ENCODE data around the gene CPEB4. TPM values are rescaled to one million over a fixed set of nuclear protein-coding genes. Genes with fewer than 3 reads are reported as not detected.

Gene CPEB4
- total RNA-seq, 1 donor from 2014 or later: 32.4 TPM

- H3K4me3 ChIP-seq (ENCODE audit: low read length in 3 of 3): peak overlapping the region in 1 of 3 donors; percentile 38
- peak overlapping the region; percentile 98 for H3K27ac ChIP-seq (ENCODE audit: low read depth, low read length)
- H3K9me3 ChIP-seq (ENCODE audit: control insufficient read depth in 3 of 3, low read length in 3 of 3): no peaks in the 10 kb centered on the region
- peaks cover 0 to 2% (median 0%) of the 10 kb centered on the region in 3 donors for H3K36me3 ChIP-seq (ENCODE audit: control insufficient read depth in 3 of 3, insufficient read depth in 3 of 3, low read length in 3 of 3)
- no peaks in the 10 kb centered on the region for H3K27me3 ChIP-seq (ENCODE audit: control insufficient read depth in 3 of 3, insufficient read depth in 3 of 3, low read length in 3 of 3)
- H3K9ac ChIP-seq (ENCODE audit: low read depth in 1 of 3, low read length in 3 of 3): peak overlapping the region in 1 of 3 donors; percentile 51
- H3K4me1 ChIP-seq (ENCODE audit: control insufficient read depth in 3 of 3, insufficient read depth in 3 of 3, low read length in 3 of 3): peaks cover 49 to 55% (median 54%) of the 10 kb centered on the region in 3 donors
These were observed 32.9 kb downstream of the CPEB4 start for GRCh38 chr5:173920866-173921555.

- no peak overlapping the region for H3K9ac ChIP-seq (ENCODE audit: low read depth in 1 of 3, low read length in 3 of 3)
These were observed 34.4 kb downstream of the CPEB4 start for GRCh38 chr5:173922527-173922926.

GRCh38 chr5:173923218-173924095 is 35.3 kb downstream of the CPEB4 start:
- Histone ChIP-seq H3K9ac (ENCODE audit: low read depth in 1 of 3, low read length in 3 of 3) (peak overlapping the region; percentile 18 to 69 (median 45)), H3K4me1 (ENCODE audit: control insufficient read depth in 3 of 3, insufficient read depth in 3 of 3, low read length in 3 of 3) (peaks cover 49 to 64% (median 60%) of the 10 kb centered on the region in 3 donors), H3K27me3 (ENCODE audit: control insufficient read depth in 3 of 3, insufficient read depth in 3 of 3, low read length in 3 of 3) (no peaks in the 10 kb centered on the region), H3K9me3 (ENCODE audit: control insufficient read depth in 3 of 3, low read length in 3 of 3) (no peaks in the 10 kb centered on the region), H3K4me3 (ENCODE audit: low read length in 3 of 3) (peak overlapping the region in 1 of 3 donors; percentile 59), H3K36me3 (ENCODE audit: control insufficient read depth in 3 of 3, insufficient read depth in 3 of 3, low read length in 3 of 3) (peaks cover 0 to 2% (median 0%) of the 10 kb centered on the region in 3 donors), H3K27ac (ENCODE audit: low read depth, low read length) (peak overlapping the region; percentile 98)

More at GRCh38 chr5:173922527-173922926, 34.4 kb downstream of the CPEB4 start:
- no peaks in the 10 kb centered on the region for H3K27me3 ChIP-seq (ENCODE audit: control insufficient read depth in 3 of 3, insufficient read depth in 3 of 3, low read length in 3 of 3)
- H3K4me3 ChIP-seq (ENCODE audit: low read length in 3 of 3): no peak overlapping the region
- H3K9me3 ChIP-seq (ENCODE audit: control insufficient read depth in 3 of 3, low read length in 3 of 3): no peaks in the 10 kb centered on the region
- H3K36me3 ChIP-seq (ENCODE audit: control insufficient read depth in 3 of 3, insufficient read depth in 3 of 3, low read length in 3 of 3): peaks cover 0 to 2% (median 0%) of the 10 kb centered on the region in 3 donors
- H3K4me1 ChIP-seq (ENCODE audit: control insufficient read depth in 3 of 3, insufficient read depth in 3 of 3, low read length in 3 of 3): peaks cover 49 to 58% (median 57%) of the 10 kb centered on the region in 3 donors
- peak overlapping the region; percentile 98 for H3K27ac ChIP-seq (ENCODE audit: low read depth, low read length)

GRCh38 chr5:173924899-173925298 is 36.8 kb downstream of the CPEB4 start:
- Histone ChIP-seq H3K9ac (ENCODE audit: low read depth in 1 of 3, low read length in 3 of 3) (no peak overlapping the region), H3K36me3 (ENCODE audit: control insufficient read depth in 3 of 3, insufficient read depth in 3 of 3, low read length in 3 of 3) (peaks cover 0 to 2% (median 0%) of the 10 kb centered on the region in 3 donors), H3K9me3 (ENCODE audit: control insufficient read depth in 3 of 3, low read length in 3 of 3) (no peaks in the 10 kb centered on the region), H3K4me1 (ENCODE audit: control insufficient read depth in 3 of 3, insufficient read depth in 3 of 3, low read length in 3 of 3) (peaks cover 51 to 67% (median 54%) of the 10 kb centered on the region in 3 donors), H3K27ac (ENCODE audit: low read depth, low read length) (peak overlapping the region; percentile 98), H3K27me3 (ENCODE audit: control insufficient read depth in 3 of 3, insufficient read depth in 3 of 3, low read length in 3 of 3) (no peaks in the 10 kb centered on the region), H3K4me3 (ENCODE audit: low read length in 3 of 3) (no peak overlapping the region)

GRCh38 chr5:173925449-173926071 is 37.4 kb downstream of the CPEB4 start:
- peaks cover 0 to 2% (median 0%) of the 10 kb centered on the region in 3 donors for H3K36me3 ChIP-seq (ENCODE audit: control insufficient read depth in 3 of 3, insufficient read depth in 3 of 3, low read length in 3 of 3)
- H3K9me3 ChIP-seq (ENCODE audit: control insufficient read depth in 3 of 3, low read length in 3 of 3): no peaks in the 10 kb centered on the region
- H3K4me1 ChIP-seq (ENCODE audit: control insufficient read depth in 3 of 3, insufficient read depth in 3 of 3, low read length in 3 of 3): peaks cover 47 to 62% (median 49%) of the 10 kb centered on the region in 3 donors
- H3K27me3 ChIP-seq (ENCODE audit: control insufficient read depth in 3 of 3, insufficient read depth in 3 of 3, low read length in 3 of 3): no peaks in the 10 kb centered on the region
- no peak overlapping the region for H3K4me3 ChIP-seq (ENCODE audit: low read length in 3 of 3)
- H3K27ac ChIP-seq (ENCODE audit: low read depth, low read length): peak overlapping the region; percentile 98
- peak overlapping the region in 2 of 3 donors; percentile 4 to 64 for H3K9ac ChIP-seq (ENCODE audit: low read depth in 1 of 3, low read length in 3 of 3)

GRCh38 chr5:173926359-173926758 is 38.2 kb downstream of the CPEB4 start:
- no peak overlapping the region for H3K4me3 ChIP-seq (ENCODE audit: low read length in 3 of 3)
- peak overlapping the region; percentile 28 to 64 (median 51) for H3K9ac ChIP-seq (ENCODE audit: low read depth in 1 of 3, low read length in 3 of 3)
- H3K4me1 ChIP-seq (ENCODE audit: control insufficient read depth in 3 of 3, insufficient read depth in 3 of 3, low read length in 3 of 3): peaks cover 41 to 62% (median 46%) of the 10 kb centered on the region in 3 donors
- peak overlapping the region; percentile 98 for H3K27ac ChIP-seq (ENCODE audit: low read depth, low read length)
- H3K9me3 ChIP-seq (ENCODE audit: control insufficient read depth in 3 of 3, low read length in 3 of 3): no peaks in the 10 kb centered on the region
- peaks cover 0 to 2% (median 0%) of the 10 kb centered on the region in 3 donors for H3K36me3 ChIP-seq (ENCODE audit: control insufficient read depth in 3 of 3, insufficient read depth in 3 of 3, low read length in 3 of 3)
- H3K27me3 ChIP-seq (ENCODE audit: control insufficient read depth in 3 of 3, insufficient read depth in 3 of 3, low read length in 3 of 3): no peaks in the 10 kb centered on the region

GRCh38 chr5:173928871-173929574 is 40.9 kb downstream of the CPEB4 start:
- Histone ChIP-seq H3K27me3 (ENCODE audit: control insufficient read depth in 3 of 3, insufficient read depth in 3 of 3, low read length in 3 of 3) (no peaks in the 10 kb centered on the region), H3K27ac (ENCODE audit: low read depth, low read length) (peak overlapping the region; percentile 98), H3K9ac (ENCODE audit: low read depth in 1 of 3, low read length in 3 of 3) (no peak overlapping the region), H3K4me1 (ENCODE audit: control insufficient read depth in 3 of 3, insufficient read depth in 3 of 3, low read length in 3 of 3) (peaks cover 31 to 49% (median 43%) of the 10 kb centered on the region in 3 donors), H3K9me3 (ENCODE audit: control insufficient read depth in 3 of 3, low read length in 3 of 3) (no peaks in the 10 kb centered on the region), H3K36me3 (ENCODE audit: control insufficient read depth in 3 of 3, insufficient read depth in 3 of 3, low read length in 3 of 3) (peaks cover 0 to 4% (median 3%) of the 10 kb centered on the region in 3 donors), H3K4me3 (ENCODE audit: low read length in 3 of 3) (no peak overlapping the region)

GRCh38 chr5:173932695-173933139 is 44.6 kb downstream of the CPEB4 start:
- Histone ChIP-seq H3K9ac (ENCODE audit: low read depth in 1 of 3, low read length in 3 of 3) (no peak overlapping the region), H3K4me1 (ENCODE audit: control insufficient read depth in 3 of 3, insufficient read depth in 3 of 3, low read length in 3 of 3) (peaks cover 12 to 27% (median 25%) of the 10 kb centered on the region in 3 donors), H3K27ac (ENCODE audit: low read depth, low read length) (peak overlapping the region; percentile 45), H3K27me3 (ENCODE audit: control insufficient read depth in 3 of 3, insufficient read depth in 3 of 3, low read length in 3 of 3) (no peaks in the 10 kb centered on the region), H3K9me3 (ENCODE audit: control insufficient read depth in 3 of 3, low read length in 3 of 3) (no peaks in the 10 kb centered on the region), H3K4me3 (ENCODE audit: low read length in 3 of 3) (no peak overlapping the region), H3K36me3 (ENCODE audit: control insufficient read depth in 3 of 3, insufficient read depth in 3 of 3, low read length in 3 of 3) (peaks cover 0 to 4% (median 3%) of the 10 kb centered on the region in 3 donors)

GRCh38 chr5:173933901-173934300 is 45.8 kb downstream of the CPEB4 start:
- peak overlapping the region; percentile 21 for H3K27ac ChIP-seq (ENCODE audit: low read depth, low read length)
- no peaks in the 10 kb centered on the region for H3K27me3 ChIP-seq (ENCODE audit: control insufficient read depth in 3 of 3, insufficient read depth in 3 of 3, low read length in 3 of 3)
- peaks cover 0 to 4% (median 3%) of the 10 kb centered on the region in 3 donors for H3K36me3 ChIP-seq (ENCODE audit: control insufficient read depth in 3 of 3, insufficient read depth in 3 of 3, low read length in 3 of 3)
- peaks cover 9 to 22% (median 15%) of the 10 kb centered on the region in 3 donors for H3K4me1 ChIP-seq (ENCODE audit: control insufficient read depth in 3 of 3, insufficient read depth in 3 of 3, low read length in 3 of 3)
- H3K9ac ChIP-seq (ENCODE audit: low read depth in 1 of 3, low read length in 3 of 3): no peak overlapping the region
- no peaks in the 10 kb centered on the region for H3K9me3 ChIP-seq (ENCODE audit: control insufficient read depth in 3 of 3, low read length in 3 of 3)
- H3K4me3 ChIP-seq (ENCODE audit: low read length in 3 of 3): no peak overlapping the region
